ENCODE data around the gene POU6F2. TPM values are rescaled to one million over a fixed set of nuclear protein-coding genes. Genes with fewer than 3 reads are reported as not detected.

The POU6F2 gene
- total RNA-seq, 6 experiments from 2014 or later = 0.12 to 2.1 (median 0.64) TPM; not detected in 2

- intact Hi-C loops (cut with DNase I) = no loop called here
- ATAC-seq = peak in 3 of 4 donors; percentile 55 to 70 (median 58)
- H3K27ac ChIP-seq = no peak overlapping the region
- no peaks in the 10 kb centered on the region for H3K4me1 ChIP-seq
- no peak for DNase-seq
- no peaks in the 10 kb centered on the region for H3K9me3 ChIP-seq
- WGBS (ENCODE audit: insufficient coverage, low coverage, low lambda C conversion rate, missing lambda C conversion rate) = 60% methylated on average over 1 of the region's 1 CpG
- TF ChIP-seq, protein P1, sequence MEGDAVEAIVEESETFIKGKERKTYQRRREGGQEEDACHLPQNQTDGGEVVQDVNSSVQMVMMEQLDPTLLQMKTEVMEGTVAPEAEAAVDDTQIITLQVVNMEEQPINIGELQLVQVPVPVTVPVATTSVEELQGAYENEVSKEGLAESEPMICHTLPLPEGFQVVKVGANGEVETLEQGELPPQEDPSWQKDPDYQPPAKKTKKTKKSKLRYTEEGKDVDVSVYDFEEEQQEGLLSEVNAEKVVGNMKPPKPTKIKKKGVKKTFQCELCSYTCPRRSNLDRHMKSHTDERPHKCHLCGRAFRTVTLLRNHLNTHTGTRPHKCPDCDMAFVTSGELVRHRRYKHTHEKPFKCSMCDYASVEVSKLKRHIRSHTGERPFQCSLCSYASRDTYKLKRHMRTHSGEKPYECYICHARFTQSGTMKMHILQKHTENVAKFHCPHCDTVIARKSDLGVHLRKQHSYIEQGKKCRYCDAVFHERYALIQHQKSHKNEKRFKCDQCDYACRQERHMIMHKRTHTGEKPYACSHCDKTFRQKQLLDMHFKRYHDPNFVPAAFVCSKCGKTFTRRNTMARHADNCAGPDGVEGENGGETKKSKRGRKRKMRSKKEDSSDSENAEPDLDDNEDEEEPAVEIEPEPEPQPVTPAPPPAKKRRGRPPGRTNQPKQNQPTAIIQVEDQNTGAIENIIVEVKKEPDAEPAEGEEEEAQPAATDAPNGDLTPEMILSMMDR (IDR thresholded peaks at IDR 0.05) = no peak
- no peak for TF ChIP-seq POLR2A (IDR thresholded peaks at IDR 0.05)
- no peaks in the 10 kb centered on the region for H3K36me3 ChIP-seq
- no peaks in the 10 kb centered on the region for H3K27me3 ChIP-seq
- no peak overlapping the region for H3K4me3 ChIP-seq
These were observed 24.5 kb upstream of the POU6F2 start for GRCh38 chr7:38953227-38953626.

DNA sequence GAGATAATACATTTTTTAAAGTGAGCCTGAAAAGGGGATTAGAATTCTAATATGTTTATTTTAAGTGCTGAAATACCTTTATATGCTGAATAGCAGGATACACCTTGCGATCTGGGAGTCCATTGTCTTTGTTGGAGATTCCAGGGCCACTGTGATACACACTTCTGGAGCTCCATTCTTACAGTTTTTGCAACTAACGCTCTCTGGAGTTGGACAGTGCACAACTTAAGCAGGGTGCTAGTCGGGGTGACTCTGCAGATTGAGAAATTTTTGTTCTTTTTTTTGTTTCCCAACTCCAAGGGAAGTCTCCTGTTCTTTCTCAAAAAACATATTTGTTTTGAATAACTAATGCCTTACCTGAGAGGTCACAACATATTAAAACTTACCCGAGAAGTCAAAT is 23.7 kb upstream of the POU6F2 start:
- no peak overlapping the region for H3K4me3 ChIP-seq
- intact Hi-C loops (cut with DNase I) = no loop called here
- no peaks in the 10 kb centered on the region for H3K4me1 ChIP-seq
- no peaks in the 10 kb centered on the region for H3K36me3 ChIP-seq
- no peak overlapping the region for H3K27ac ChIP-seq
- WGBS (ENCODE audit: insufficient coverage, low coverage, low lambda C conversion rate, missing lambda C conversion rate) = 27% methylated on average over 4 of the region's 4 CpGs
- TF ChIP-seq, protein P1 (IDR thresholded peaks at IDR 0.05) = no peak
- no peak for TF ChIP-seq POLR2A (IDR thresholded peaks at IDR 0.05)
- no peaks in the 10 kb centered on the region for H3K27me3 ChIP-seq
- H3K9me3 ChIP-seq = no peaks in the 10 kb centered on the region
- no peak for DNase-seq
- peak in 3 of 4 donors; percentile 47 to 68 (median 51) for ATAC-seq

DNA sequence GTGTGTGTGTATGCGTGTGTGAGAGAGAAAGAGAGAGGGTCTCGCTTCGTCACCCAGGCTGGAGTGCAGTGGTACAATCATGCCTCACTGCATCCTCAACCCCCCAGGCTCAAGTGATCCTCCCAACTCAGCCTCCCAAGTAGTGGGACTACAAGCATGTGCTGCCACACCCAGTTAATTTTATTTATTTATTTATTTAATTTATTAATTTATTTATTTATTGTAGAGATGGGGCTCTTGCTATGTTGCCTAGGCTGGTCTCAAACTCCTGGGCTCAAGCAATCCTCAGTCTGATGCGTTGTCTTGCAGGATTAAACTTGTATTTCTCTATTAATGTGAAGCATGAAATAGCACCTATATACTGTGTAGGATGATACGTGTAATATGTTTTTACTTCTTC is 21.8 kb upstream of the POU6F2 start:
- TF ChIP-seq, protein P1 (IDR thresholded peaks at IDR 0.05) = no peak
- TF ChIP-seq POLR2A (IDR thresholded peaks at IDR 0.05) = no peak
- intact Hi-C loops (cut with DNase I) = no loop called here
- 65% methylated on average over 5 of the region's 5 CpGs for whole genome bisulfite sequencing (ENCODE audit: insufficient coverage, low coverage, low lambda C conversion rate, missing lambda C conversion rate)
- ATAC-seq (no peak), DNase-seq (no peak)
- no peaks in the 10 kb centered on the region for H3K9me3 ChIP-seq
- no peak overlapping the region for H3K27ac ChIP-seq
- no peaks in the 10 kb centered on the region for H3K27me3 ChIP-seq
- H3K4me3 ChIP-seq = no peak overlapping the region
- no peaks in the 10 kb centered on the region for H3K4me1 ChIP-seq
- no peaks in the 10 kb centered on the region for H3K36me3 ChIP-seq

- H3K36me3 ChIP-seq = no peaks in the 10 kb centered on the region
- WGBS (ENCODE audit: insufficient coverage, low coverage, low lambda C conversion rate, missing lambda C conversion rate) = 66% methylated on average over 1 of the region's 1 CpG
- intact Hi-C loops (cut with DNase I) = no loop called here
- TF ChIP-seq POLR2A (IDR thresholded peaks at IDR 0.05) = no peak
- TF ChIP-seq, protein P1 (IDR thresholded peaks at IDR 0.05) = no peak
- H3K27me3 ChIP-seq = no peaks in the 10 kb centered on the region
- no peak for ATAC-seq
- no peaks in the 10 kb centered on the region for H3K4me1 ChIP-seq
- H3K9me3 ChIP-seq = no peaks in the 10 kb centered on the region
- H3K4me3 ChIP-seq = no peak overlapping the region
- DNase-seq = no peak
- H3K27ac ChIP-seq = no peak overlapping the region
These were observed 15.7 kb upstream of the POU6F2 start for GRCh38 chr7:38962028-38962427.

DNA sequence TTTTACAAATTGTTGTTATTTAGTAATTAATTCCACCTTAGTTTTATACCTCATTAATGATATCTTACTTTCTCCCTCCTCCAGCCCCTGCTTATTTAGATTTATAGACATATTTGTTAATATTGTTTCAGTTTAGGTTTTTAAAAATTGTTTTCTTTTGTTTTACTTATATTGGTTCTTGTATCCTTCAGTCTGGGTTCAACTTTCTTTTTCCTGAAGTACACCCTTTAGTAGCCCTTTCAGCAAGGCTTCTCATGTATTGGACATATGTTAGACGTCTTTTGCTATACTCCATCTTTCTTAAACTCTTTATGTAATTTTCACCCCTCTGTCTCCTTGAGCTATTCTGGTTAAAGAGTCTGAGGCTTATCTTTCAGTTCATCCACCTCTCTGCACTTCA is 12.8 kb upstream of the POU6F2 start:
- ATAC-seq = no peak

More for the DNA sequence above, 12.8 kb upstream of the POU6F2 start:
- no peaks in the 10 kb centered on the region for H3K9me3 ChIP-seq
- intact Hi-C loops (cut with DNase I) = no loop called here
- TF ChIP-seq, protein P1 (IDR thresholded peaks at IDR 0.05) = no peak
- TF ChIP-seq POLR2A (IDR thresholded peaks at IDR 0.05) = no peak
- H3K4me3 ChIP-seq = no peak overlapping the region
- H3K4me1 ChIP-seq = no peaks in the 10 kb centered on the region
- H3K27me3 ChIP-seq = no peaks in the 10 kb centered on the region
- H3K27ac ChIP-seq = no peak overlapping the region
- no peak for DNase-seq
- WGBS (ENCODE audit: insufficient coverage, low coverage, low lambda C conversion rate, missing lambda C conversion rate) = 50% methylated on average over 1 of the region's 1 CpG
- H3K36me3 ChIP-seq = no peaks in the 10 kb centered on the region

Data from right lobe of liver (tissue), 6 donors.